ACHN (cell line): ENCODE measurements around the gene TBC1D22B.
"Not testable (repeated sequence)": the region's sequence is repeated elsewhere in the genome, so short reads cannot be mapped to it uniquely, and the experiment has no call there.

Experiments
- DNase-seq: peaks from one replicate; pipeline ENCODE4 v3.0.0-alpha.2; 2015
- in situ Hi-C: cut with HindIII; loops from 2 replicates; pipeline ENCODE4 v1.10.0; 2017; ENCODE audit warnings: low sequenced_read_pairs, low pct_ligation_motif_present, low pct_unique_long_range_greater_than_20kb

Gene TBC1D22B

DNA sequence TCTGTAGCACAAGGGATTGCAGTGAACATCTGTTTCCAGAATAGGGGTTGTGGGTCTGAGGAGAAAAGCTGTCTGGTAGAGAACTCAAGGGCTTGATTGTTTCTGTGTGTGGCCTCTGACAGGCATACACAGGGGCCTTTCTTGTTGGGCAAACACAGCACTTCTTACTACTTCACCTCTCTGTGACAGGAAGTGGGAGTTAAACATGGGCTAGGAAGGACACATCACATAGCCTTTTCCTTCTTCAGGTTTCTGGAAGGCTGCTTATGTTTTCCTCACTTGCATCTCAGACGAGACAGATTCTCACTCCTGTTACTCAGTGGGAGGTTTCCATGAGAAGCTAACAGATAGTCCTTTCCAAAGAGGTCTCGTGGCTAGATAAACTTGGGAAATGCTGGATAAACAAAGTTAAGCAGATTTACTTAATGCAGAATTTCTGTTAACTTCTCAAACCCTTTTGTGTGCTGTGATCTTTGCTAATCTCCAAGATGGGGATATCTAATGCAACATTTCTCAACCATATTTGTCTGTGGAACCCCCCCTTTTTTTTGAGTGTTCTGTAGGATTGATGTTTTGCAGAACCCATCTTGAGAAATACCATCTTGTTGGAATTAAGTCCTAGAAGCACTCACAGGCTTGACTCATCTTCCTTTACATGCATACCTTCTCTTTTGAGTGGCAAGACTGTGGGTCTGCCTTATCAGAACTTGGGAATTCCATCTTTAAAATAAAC, 54.3 kb downstream of the TBC1D22B start:
- in situ Hi-C loops, result no loop called here
- DNase-seq, result no peak

DNA sequence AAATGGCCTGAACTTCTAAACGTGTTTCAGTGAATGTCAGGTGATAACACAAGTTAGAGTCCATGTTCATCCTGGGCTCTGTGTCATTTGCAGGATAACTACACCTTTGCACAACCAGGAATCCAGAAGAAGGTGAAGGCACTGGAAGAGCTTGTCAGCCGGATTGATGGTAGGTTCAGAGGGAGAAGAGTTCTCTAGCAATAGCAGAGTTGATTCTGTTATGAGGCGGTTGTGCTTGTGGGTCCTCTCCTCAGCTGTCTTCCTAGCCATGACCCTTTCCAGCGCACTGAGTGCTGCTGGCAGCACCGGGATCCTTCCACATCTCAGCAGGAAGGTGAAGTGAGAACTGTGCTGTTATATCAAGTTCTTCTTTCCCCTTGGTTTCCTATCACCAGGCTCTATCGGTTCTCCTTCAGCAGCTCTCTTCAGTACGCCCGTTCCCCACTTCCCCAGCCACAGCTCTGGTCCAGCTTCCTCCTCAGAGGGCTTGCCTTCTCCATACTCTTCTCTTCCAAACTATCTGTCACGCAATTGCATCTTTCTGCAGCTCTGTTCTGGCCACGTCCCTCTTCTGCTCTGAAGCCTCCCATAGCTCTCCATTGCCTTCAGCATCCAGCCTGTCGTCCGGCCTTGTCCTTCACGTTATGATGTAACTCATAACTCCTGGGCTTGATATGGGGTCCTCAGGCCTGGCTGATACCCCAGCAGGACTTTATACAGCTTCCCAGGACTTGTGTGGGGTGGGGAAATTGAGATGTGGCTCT, 56.3 kb downstream of the TBC1D22B start:
- in situ Hi-C loops, result no loop called here

DNA sequence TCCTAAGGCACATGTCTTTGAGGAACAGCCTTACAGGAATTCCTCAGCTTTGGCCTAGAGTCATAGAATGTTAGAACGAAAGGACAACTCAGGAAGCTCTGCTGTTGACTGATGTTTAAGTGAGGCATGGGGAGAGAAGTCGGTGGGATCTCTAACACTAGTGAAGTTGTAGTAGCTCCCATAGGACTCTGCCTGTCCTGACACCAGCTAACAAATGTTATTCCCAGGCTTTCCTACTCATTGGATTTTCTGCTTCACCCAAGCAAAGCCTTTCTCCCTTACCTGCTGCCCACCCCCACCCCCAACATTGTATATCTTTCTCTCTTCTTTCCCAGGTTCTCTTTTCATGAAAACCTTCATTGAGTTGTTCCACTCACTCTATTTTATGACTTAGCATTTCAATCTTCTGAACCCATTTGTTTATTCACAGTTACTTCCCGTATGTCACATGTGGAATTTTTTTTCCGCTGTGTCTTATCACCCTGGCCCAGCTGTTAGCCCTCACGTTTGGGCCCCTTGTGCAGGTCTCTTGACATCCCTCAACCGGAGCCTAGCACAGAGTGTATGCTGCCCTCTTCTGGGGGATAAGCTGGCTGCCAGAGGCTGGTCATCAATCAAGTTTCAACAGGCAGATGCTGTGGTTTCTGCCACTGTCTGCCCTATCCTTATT, 57.0 kb downstream of the TBC1D22B start:
- peak; percentile 21 for DNase-seq
- in situ Hi-C loops, result no loop called here

More for the DNA sequence above, 56.3 kb downstream of the TBC1D22B start:
- DNase-seq, result no peak

DNA sequence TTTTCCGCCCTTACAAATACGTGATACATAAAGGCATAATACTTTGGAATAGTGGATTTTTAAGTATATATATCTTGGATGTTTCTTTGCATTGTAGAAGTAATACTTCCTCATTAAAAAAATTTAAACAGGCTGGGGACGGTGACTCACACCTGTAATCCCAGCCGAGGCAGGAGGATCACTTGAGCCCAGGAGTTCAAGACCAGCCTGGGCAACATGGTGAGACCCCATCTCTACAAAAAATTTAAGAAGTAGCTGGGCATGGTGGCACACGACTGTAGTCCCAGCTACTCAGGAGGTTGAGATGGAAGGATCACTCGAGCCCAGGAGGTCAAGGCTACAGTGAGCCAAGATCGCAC, 57.6 kb downstream of the TBC1D22B start:
- in situ Hi-C loops, result no loop called here
- no peak for DNase-seq

DNA sequence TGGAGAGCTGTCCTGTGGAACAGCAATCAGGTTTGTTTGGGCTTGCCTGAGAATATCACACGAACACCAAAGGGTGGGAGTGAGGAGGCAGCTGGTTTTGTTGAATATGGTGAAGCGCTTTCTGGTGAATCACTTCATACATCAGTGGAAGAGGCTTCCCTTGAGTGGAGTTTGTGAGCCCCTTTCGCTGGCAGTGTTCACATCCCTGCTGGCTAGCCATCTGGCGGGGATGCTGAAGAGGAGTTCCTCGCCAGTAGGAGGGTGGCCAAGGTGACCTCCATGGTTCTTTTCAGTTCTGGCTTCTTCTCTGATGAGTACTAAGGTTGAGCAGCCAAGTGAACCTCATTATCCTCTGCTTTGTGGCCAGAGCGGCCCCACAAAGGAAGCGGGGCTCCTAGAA, 58.5 kb downstream of the TBC1D22B start:
- no peak for DNase-seq
- in situ Hi-C loops, result no loop called here

DNA sequence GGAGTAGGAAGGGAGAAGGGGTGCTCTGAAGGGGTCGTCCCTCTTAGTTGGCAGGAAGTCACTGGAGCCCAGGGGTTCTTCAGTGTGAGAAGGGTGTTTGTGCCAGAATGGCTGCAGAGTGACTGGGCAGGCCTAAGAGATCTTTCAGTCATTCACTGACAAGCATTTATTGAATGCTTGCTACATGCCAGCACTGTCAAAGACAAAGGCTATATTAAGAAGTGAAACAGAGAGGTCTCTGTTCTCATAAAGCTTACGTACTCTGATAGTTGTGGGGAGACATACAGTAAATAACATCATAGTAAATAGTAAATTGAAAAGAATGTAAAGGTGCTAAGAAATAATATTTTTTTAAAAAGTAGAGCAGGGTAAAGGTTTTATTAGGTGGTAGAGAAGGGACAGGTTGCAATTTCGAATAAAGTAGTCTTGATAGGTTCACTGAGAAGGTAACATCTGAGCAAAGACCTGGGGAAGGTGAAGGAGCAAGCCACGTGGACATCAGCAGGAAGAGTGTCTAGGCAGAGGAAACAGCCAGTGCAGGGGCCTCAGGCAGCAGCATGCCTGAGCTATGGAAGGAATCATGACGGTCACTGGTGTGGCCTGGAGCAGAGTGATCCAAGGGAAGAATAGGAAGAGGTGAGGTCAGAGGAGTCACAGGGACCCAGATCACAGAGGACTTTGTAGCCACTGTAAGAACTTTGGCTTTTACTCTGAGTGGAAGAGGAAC, 59.9 kb downstream of the TBC1D22B start:
- in situ Hi-C loops, result no loop called here
- no peak for DNase-seq

DNA sequence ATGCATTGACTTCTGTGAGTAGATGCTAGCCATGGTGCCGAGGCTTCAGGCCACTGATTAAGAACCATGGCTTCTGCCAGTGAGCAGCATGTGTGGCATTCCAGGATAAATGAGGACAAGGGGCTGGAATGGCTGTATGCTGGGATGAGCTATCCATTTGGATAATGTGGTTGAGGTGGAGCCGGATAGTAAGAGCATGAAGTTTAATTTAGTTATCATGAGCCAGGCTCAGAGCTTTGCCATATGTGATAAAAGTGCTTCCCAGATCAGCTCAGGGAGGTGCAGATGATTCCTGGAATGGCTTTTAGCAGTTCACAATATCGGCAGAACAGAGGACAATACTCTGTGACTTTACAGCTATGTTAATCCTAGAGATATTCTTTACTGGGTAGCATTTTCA, 61.6 kb downstream of the TBC1D22B start:
- no peak for DNase-seq
- in situ Hi-C loops, result no loop called here

DNA sequence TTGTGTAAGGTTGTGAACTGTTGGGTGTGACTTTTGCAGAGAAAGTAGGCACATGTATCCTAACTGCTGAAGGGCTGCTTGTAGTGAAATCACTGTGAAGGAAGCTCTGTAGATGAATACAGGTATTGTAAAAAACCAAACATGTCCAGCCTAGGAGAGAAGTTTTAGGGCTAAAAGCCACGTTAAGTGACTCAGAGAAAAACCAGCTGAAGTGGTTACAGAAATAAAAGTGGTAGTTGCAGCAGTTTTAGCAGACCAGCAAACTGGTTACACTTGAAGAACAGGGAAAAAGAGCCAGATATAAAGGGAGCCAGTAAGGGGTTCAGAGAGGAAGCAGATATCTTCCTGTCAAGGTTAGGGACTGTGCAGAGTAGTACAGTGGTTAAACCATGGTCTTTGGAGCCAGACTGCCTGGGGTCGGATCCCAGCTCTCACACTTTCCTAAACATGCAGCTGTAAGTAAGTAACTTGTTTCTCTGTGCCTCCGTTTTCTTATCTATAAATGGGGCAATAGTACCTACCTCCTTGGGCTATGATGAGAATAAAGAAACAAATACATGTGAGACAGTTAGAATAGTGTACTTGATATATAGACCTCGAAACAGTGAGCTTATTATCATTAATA, 62.4 kb downstream of the TBC1D22B start:
- in situ Hi-C loops, result no loop called here
- DNase-seq, result no peak

DNA sequence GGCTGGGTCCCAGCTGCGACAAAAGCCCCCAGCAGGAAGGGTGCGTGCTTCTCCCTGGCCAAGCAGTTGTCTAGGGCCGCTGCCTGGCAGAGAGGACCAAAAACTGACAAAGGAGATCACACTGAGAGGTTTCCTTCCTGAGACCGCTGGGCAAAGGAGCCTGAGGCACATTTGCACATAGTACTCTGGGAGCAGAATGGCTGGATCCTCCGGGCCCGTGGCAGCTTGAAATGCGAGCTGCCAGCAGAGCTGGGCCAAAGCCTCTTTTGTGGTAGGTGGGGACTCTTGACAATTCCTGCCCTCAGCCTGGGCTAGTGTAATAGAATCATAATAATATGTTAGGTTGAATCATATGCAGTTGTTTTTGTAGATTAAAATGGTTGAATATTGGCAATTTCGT, 63.1 kb downstream of the TBC1D22B start:
- in situ Hi-C loops, result no loop called here
- no peak for DNase-seq

DNA sequence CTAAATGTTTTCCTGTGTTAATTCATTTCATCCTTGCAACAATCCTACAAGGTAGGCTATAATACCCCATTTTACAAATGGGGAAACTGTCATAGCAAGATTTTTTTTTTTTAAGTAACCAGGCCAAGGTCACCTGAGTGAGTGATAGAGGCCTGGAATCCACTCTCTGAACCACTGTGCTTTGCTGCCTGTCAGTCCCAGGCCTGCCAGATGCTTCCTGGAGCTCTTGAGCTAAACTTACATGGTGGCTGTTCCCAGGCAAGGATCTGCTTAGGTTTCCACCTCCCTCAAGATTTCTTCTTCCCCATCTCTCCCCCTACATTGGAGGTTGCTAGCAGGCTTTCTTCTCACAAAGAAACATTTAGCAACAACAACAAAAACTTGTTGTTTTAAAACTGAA, 63.5 kb downstream of the TBC1D22B start:
- no peak for DNase-seq
- in situ Hi-C loops, result no loop called here

DNA sequence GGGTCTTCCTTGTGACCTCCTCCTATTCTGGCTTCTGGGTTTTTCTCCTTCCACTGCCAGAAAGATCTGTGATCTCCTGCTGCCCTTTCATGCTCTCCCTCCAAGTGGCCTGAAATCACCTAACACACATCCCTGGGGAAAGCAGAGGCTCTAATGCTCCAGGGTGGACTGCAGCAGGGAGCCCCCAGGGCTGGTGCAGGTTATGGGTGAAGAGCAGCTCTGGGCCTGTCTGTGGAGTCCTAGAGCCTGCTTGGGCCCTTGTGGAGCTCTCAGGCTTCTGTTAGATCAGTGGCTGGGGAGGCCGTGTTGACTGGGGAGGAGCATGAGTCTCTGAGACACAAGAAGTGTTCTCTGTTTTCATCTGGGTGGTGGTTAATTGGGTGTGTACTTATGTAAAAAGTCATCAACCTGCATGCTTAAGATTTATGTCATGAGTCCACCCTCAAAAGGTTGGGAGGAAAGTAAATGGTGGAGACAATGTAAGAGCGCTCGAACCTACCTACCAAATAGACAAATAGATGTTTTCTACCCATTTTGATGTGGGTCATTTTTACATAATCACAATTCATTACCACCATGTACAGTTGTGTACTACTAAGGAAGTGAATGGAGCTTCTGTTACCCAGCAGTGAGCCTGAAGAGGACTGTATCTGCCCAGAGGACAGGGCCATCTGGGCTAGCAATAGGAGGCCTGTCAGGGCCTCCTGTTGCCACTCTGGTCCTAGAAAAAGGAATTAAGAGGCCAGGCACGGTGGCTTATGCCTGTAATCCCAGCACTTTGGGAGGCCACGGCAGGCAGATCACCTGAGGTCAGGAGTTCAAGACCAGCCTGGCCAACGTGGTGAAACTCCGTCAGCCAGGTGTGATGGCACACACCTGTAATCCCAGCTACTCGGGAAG, 64.2 kb downstream of the TBC1D22B start:
- DNase-seq, result no peak
- in situ Hi-C loops, result no loop called here

DNA sequence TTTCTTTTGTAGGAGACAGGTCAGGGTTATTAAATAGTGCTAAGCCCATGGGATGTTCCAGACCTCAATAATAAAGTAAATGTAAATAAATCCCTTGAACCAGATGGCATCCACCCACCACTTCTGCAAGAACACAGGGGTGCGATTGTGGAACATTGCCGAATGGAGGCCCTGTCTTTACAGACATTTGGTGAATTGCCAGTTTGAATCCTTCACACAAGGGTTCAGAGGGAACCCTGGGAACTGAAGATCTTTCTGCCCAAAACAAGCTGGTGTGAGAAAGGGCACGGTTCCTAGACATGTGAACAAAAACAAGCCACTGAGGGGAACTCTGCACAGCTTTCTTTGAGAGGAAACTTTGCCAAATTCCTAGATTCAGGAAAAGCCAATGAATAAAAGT, 66.0 kb downstream of the TBC1D22B start:
- in situ Hi-C loops, result no loop called here
- DNase-seq, result no peak

DNA sequence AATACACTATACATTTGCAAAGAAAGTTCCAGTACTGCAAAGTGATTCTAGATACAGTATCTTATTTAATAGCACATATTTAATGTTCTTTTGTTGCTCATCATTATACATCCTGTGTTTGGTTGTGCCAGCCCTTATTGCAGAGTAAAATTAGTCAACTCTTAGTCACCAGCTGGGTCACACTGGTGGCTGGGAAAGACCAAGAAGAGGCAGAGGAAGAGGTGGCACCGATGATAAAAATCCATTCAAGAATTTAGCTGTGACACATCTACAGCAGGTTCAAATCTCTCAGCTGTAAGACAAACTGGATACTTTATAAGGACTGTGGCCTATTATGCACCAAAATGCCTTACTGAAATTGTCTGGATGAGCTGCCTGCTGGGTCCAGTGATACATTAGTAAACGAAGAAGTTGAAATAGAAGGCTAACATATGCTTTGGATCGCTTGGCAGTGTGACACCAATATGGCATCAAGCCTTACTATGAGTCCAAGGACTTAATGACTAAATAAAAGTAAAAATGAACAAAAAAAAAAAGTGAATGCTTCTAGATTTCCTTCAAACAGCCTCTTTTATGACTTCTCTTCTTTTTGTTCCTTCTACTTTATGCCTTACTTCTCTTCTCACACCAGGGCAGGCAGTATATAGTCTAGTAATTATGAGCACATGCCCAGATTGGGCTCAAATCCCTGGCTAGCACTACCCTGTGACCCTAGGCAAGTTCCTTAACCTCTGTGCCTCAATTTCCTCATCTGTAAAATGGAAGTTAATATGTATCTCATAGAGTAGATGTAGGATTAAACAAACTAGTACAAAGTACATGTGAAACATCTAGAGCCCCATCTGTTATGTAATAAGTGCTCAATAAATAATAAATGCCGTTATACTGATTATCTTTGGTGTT, 66.8 kb downstream of the TBC1D22B start:
- in situ Hi-C loops, result no loop called here
- peak; percentile 21 for DNase-seq

DNA sequence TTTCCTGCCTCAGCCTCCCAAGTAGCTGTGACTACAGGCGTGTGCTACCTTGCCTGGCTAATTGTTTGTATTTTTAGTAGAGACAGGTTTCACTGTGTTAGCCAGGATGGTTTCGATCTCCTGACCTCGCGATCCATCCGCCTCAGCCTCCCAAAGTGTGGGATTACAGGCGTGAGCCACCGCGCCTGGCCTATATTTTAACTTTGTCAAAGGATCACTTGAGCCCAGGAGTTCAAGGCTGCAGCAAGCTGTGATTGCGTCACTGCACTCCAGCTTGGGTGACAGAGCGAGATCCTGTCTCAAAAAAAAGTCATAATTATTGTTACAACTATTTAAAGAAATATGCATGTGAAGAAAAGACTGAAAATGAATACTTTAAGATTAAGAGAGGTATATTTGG, 72.8 kb downstream of the TBC1D22B start:
- DNase-seq, in situ Hi-C loops: not testable (repeated sequence)

DNA sequence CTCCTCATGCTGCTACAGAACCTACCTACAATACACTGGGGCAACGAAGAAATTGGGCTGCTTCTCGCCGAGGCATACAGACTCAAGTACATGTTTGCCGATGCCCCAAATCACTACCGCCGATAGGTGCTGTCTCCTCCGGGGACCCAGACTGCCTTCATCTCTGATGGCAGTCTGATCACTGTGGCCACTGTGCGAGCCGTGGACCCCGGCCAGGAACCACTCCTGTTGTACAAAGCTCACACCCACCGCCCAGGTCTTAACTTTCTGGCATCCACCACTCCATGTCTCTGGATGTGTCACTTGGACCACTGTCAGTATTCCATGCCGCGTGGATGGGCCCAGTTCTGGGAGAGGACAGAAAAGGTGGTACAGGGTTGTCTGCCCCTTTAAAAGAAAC, 73.5 kb downstream of the TBC1D22B start:
- in situ Hi-C loops, result no loop called here
- DNase-seq, result no peak

DNA sequence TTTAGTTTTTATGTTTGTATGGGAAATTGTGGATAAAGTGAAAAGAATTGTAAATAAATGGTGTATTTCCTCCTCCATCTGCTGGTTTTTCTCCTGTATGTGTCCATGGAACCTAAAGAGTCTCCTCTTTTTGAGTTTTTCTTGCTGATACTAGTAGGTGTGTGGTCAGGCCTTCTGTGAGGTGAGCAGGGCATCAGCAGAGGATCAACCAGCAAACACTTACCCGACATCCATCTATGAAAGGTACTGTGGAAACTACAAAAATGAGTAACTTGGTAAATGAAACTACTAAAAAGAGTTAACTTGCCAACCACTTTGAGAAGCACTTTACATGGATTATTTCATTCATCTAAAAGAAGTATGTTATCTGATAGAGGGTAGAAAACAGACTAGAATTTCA, 75.3 kb downstream of the TBC1D22B start:
- in situ Hi-C loops, result no loop called here
- DNase-seq, result no peak

DNA sequence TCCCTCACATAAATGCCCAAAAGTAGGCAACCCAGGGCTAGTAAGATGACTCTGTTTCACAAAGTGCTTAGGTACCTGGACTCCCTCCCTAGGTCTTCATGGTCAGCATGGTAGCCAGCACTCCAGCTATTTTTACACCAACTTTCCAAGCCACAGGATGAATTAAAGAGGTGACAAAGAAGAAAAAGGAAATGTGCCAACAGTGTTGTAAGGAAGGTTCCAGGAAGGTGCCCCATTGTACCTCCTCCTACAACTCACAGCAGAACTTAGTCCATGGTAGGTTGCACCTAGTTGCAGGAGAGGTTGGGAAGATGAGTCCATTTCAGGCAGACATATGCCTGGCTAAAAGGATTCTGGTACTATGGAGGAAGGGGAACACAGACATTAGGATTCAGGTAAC, 76.5 kb downstream of the TBC1D22B start:
- in situ Hi-C loops, result no loop called here

More for the DNA sequence above, 76.5 kb downstream of the TBC1D22B start:
- no peak for DNase-seq
